Cardiac muscle cell (in vitro differentiated cells and primary cell): ENCODE results near the gene SIRPA. TPM values are rescaled to one million over a fixed set of nuclear protein-coding genes. Genes with fewer than 3 reads are reported as not detected.

Experiments used
- DNase-seq, 2 donors: peaks; one replicate each; pipeline versions ENCODE4 v3.0.0 to v3.0.0-alpha.2; 2010 to 2017; ENCODE audit warnings: low read depth in 1 of 2, low spot score in 1 of 2
- H3K27ac ChIP-seq: fragments of 200-600 bp; sonication (generic); 2 replicates; pipeline ENCODE4 v1.5.1; 2016
- H3K27me3 ChIP-seq: fragments of 200-600 bp; sonication (generic); 2 replicates; pipeline ENCODE4 v1.6.0; 2016; ENCODE audit warnings: control low read depth
- H3K36me3 ChIP-seq: fragments of 200-600 bp; sonication (generic); 2 replicates; pipeline ENCODE4 v1.5.1; 2016; ENCODE audit warnings: control low read depth
- H3K4me1 ChIP-seq: fragments of 200-600 bp; sonication (generic); 2 replicates; pipeline ENCODE4 v1.8.1; 2017; ENCODE audit warnings: low read depth, mild to moderate bottlenecking, mixed run types
- H3K4me3 ChIP-seq: fragments of 200-600 bp; sonication (generic); 2 replicates; pipeline ENCODE4 v1.5.1; 2016; ENCODE audit warnings: mild to moderate bottlenecking
- H3K9me3 ChIP-seq: fragments of 200-600 bp; sonication (generic); 2 replicates; pipeline ENCODE4 v1.5.1; 2017; ENCODE audit warnings: low read depth, mild to moderate bottlenecking, control low read depth
- polyA plus RNA-seq: library from polyadenylated mRNA; unstranded; fragments of >200 nt; fragmentation: Nextera tagmentation; extraction: Ambion mirVana; gene quantifications from 2 replicates; pipeline ENCODE4 v1.2.1, GENCODE V29; 2016
- total RNA-seq: library from RNA; depleted of rRNA; stranded (reverse); fragments of >200 nt; gene quantifications from 2 replicates; pipeline ENCODE4 v1.2.3, GENCODE V29; 2016
- TF ChIP-seq, protein P1 (sequence below): IDR thresholded peaks from 2 replicates; pipeline ENCODE4 v1.5.1; 2012; ENCODE audit warnings: low read depth, mild to moderate bottlenecking, low read length

SIRPA gene
- total and polyA plus RNA-seq, 2 experiments from 2014 or later, result 42.9 to 43.0 TPM

GRCh38 chr20:1887756-1888155, 7.5 kb upstream of the SIRPA start:
- no peak for DNase-seq
- H3K27me3 ChIP-seq, result no peaks in the 10 kb centered on the region
- H3K4me3 ChIP-seq, result no peak overlapping the region
- no peaks in the 10 kb centered on the region for H3K36me3 ChIP-seq
- H3K27ac ChIP-seq, result no peak overlapping the region
- peaks cover 14% of the 10 kb centered on the region for H3K4me1 ChIP-seq
- TF ChIP-seq, protein P1, sequence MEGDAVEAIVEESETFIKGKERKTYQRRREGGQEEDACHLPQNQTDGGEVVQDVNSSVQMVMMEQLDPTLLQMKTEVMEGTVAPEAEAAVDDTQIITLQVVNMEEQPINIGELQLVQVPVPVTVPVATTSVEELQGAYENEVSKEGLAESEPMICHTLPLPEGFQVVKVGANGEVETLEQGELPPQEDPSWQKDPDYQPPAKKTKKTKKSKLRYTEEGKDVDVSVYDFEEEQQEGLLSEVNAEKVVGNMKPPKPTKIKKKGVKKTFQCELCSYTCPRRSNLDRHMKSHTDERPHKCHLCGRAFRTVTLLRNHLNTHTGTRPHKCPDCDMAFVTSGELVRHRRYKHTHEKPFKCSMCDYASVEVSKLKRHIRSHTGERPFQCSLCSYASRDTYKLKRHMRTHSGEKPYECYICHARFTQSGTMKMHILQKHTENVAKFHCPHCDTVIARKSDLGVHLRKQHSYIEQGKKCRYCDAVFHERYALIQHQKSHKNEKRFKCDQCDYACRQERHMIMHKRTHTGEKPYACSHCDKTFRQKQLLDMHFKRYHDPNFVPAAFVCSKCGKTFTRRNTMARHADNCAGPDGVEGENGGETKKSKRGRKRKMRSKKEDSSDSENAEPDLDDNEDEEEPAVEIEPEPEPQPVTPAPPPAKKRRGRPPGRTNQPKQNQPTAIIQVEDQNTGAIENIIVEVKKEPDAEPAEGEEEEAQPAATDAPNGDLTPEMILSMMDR, result no peak
- H3K9me3 ChIP-seq, result no peaks in the 10 kb centered on the region

DNA sequence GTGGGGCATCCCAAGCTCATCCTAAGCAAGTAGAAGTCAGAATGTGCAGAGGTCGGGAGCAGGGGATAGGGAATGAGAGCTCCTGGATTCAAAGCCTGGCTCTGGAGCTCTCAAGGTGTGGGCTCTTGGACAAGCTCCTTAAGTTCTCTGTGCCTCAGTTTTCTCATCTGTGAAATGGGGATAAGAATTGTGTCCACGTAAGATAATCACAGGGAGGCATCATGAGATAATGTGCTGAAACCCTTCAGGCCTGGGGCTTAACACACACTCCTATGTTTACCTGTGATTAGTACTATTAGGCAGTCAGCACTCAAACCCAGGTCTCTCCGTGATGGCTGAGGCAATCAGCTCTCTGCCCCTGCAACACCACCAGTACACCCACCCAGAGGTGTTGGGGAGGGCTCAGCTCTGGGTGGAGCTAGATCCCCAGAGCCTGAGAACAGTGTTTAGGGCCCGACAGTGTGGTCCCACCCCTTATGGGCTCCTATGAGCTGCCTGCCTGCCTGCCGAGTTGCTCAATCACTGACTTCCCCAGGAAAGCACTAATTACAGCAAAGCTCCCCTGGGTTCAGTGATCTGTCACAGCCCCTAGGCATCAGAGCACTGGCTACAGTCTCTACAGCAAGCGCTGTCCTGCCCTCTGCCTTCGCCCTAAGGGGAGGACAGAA, 6.3 kb upstream of the SIRPA start:
- TF ChIP-seq, protein P1, result no peak
- no peak overlapping the region for H3K4me3 ChIP-seq

DNA sequence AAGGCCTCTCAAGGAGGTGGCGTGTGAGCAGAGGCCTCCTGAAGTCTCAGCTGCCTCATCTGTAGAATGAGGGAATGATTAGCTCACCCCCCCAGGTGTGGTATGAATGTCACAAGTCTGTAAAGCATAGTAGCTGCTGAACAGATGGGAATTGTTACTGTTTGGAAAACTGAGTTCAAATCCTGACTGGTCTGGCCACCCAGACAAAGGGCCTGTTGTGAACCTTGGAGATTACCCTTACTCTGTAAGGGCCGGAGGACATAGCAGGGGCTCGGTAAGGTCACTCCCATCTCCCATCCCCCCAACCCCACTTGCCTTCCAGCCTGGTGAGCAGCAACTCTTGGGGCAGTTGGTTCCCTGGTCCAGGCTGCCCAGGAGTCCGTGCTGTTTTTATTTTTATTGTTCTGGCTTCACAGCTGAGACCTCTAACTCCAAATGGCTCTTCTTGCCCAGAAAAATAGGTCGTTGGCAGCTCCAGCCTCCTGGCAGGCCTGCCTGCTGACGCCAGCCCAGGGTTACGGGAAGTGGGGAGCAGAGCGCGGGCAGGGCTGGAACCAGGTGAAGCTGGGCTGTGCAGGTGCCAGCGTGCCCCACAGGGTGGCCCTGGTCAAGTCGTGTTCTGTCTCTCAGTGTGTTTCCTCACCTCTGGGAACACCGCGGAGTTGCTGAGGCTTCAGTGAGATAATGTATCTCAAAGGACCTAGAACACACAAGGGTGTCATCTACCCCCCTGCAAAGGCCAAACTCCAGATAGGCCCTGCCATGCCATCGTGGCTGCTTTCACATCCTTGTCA, 4.5 kb upstream of the SIRPA start:
- peaks cover 9% of the 10 kb centered on the region for H3K4me1 ChIP-seq
- no peaks in the 10 kb centered on the region for H3K27me3 ChIP-seq
- H3K9me3 ChIP-seq, result no peaks in the 10 kb centered on the region
- no peak for DNase-seq
- no peak overlapping the region for H3K4me3 ChIP-seq
- no peak overlapping the region for H3K27ac ChIP-seq
- TF ChIP-seq, protein P1, result no peak
- H3K36me3 ChIP-seq, result no peaks in the 10 kb centered on the region

More for the DNA sequence above, 6.3 kb upstream of the SIRPA start:
- DNase-seq, result peak in 1 of 2 donors; percentile 64
- Histone ChIP-seq H3K27me3 (no peaks in the 10 kb centered on the region), H3K9me3 (no peaks in the 10 kb centered on the region), H3K36me3 (no peaks in the 10 kb centered on the region), H3K27ac (no peak overlapping the region), H3K4me1 (peaks cover 11% of the 10 kb centered on the region)

DNA sequence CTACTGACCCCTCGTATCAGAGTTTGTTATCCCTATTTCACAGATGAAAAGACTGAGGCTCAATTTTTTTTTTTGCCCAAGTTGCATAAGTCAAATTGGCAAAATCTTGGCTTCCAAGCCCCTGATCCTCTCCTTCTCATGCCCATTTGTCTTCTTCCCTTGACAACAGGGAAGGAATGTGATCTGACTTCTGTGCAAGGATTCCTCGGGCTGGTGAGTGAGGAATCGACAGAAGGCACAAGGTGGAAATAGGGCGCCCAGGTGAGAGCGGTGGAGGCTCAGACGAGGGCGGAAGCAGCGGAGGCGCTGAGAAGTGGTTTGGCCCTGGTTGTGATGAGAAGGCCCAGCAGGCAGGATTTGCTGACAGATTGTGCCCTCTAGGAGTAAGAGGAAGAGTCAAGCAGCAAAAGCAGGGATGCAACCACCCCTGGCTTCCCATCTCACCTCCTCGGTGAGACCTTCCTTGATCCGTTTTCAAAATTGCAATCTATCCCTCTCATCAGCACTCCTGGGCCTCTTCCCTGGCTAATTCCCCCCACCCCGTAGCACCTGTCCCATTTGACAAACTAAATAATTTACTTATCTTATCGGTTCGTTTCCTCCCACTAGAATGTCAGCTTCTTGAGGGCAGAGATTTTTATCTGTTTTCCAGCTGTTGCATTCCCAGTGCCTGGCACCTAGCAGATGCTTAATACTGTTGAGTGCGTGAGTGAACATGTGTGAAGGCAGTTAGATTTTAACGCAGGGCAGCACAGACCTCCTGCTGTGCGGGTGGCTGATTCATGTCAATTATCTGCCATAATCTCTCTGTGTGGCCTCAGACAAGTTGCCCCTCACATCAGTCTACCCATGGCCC, 3.7 kb upstream of the SIRPA start:
- Histone ChIP-seq H3K36me3 (no peaks in the 10 kb centered on the region), H3K4me1 (peaks cover 11% of the 10 kb centered on the region), H3K4me3 (no peak overlapping the region), H3K9me3 (no peaks in the 10 kb centered on the region), H3K27ac (no peak overlapping the region), H3K27me3 (no peaks in the 10 kb centered on the region)
- TF ChIP-seq, protein P1, result no peak
- no peak for DNase-seq

DNA sequence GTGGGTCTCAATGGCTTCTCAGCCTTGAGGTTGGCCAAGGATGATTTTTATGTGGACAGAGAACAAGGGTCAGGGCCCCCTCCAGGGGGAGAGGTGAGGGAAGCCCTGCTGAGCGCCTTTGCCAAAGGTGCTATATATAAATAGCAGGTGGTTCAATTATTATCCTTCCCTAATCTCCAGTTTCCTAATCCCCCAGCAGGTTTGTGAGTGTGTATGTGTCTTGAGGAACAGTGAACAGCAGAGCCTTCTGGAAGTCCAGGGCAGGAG, 3.2 kb upstream of the SIRPA start:
- TF ChIP-seq, protein P1, result no peak
- no peak overlapping the region for H3K4me3 ChIP-seq
- no peak overlapping the region for H3K27ac ChIP-seq
- DNase-seq, result no peak
- H3K36me3 ChIP-seq, result no peaks in the 10 kb centered on the region
- no peaks in the 10 kb centered on the region for H3K9me3 ChIP-seq
- H3K27me3 ChIP-seq, result no peaks in the 10 kb centered on the region
- H3K4me1 ChIP-seq, result peaks cover 16% of the 10 kb centered on the region
